ENCODE data around the gene TRMT2A. TPM values are rescaled to one million over a fixed set of nuclear protein-coding genes. Genes with fewer than 3 reads are reported as not detected.

TRMT2A gene
- total RNA-seq, 1 experiment from 2014 or later: 50.4 TPM

DNA sequence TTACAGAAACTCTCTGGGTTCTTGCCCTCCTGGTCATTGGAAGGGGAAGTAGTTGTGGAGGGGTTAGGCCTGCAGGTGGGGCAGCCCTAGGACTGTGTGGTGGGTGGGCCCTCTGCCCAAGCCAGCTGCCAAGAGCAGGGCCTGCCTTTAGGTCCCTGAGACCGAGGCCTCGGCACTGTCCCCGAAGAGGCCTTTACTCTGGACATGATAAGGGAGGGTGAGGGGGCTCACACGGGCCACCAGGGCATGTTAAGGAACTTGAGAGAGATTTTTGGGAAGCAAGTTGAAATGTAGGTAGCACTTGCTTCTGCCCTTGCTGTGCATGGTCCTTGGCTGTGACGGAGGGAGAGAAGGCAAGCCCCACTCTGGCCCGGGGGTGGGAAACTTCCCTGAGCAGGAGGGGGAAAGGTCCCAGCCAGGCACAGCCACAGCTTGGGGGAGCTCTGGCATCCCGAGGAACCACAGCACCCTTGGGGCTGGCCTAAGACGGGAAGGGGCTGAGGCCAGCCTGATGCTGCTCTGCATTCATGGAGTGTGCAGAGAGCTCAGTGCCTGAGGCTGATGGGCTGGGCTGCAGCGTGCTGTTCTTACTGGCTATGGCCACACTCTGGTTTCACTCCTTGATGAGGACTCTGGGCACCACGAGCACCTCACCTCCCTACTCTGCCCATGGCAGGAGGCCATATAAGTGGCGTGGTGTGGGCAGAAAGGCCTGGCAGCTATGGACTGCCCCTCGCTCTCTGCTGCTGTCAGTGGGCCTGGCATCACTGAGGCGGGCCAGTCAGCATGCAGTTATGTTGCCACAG lies 8.9 kb downstream of the TRMT2A start:
- DNase-seq (ENCODE audit: low read depth): no peak

DNA sequence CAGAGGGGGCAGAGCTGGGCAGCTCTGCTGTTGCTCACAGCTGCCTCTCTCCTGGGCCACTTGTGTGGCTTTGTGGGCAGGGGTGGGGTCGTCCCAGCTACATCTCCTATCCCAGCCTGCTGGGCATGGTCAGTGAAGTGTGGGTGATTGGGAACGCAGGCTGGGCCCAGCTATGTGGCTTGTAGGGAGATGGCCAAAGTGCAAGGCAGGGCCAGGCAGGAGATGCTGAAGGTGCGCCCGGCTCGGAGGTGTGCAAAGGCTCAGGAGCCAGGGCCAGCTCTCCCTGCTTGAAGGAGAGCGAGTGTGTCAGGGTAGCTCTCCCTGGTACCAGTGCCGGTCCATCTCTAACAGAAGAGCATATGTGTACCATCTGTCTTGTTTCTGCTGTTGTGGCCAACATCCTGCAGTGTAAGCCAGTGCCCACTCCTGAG lies 9.5 kb downstream of the TRMT2A start:
- no peak for DNase-seq (ENCODE audit: low read depth)

- no peak for DNase-seq (ENCODE audit: low read depth)
Measured at GRCh38 chr22:20106849-20107237, 10.2 kb downstream of the TRMT2A start.

GRCh38 chr22:20106205-20106848 lies 10.7 kb downstream of the TRMT2A start:
- peak; percentile 51 for DNase-seq (ENCODE audit: low read depth)

DNA sequence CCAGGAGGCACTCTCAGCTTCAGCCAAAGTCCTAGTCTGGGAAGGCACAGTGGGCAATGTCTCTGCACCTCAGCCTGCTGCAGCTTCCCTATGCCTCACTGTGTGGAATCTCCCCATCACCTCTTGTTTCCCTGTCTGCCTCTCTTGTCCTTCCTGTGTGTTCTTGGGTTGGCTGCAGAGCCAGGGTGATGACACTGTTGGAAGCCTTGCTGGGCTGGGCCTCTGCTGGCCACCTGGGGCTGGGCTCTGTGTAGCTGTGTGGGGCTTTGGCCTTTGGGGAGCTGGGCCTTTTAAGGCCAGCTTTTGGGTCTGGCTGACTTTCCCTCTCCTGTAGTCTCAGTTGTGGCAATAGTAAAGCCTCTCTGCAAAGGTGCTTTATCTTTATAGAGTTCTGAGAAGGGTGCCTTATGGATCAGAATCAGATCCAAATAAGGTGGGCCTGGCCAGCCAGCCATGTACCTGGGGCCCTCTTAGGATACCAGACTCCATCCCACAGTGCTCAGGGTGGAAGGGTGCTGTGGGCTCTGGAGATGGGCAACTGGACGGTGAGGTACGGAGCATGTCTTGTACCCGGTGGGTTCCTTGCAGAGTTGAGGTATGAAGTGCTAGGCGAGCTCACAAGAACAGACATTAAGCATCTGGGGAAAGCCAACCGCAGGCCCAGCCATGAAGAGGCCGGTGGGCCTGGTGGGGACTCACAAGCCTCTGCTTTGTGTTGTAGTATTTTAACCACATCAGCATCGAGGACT lies 11.4 kb downstream of the TRMT2A start:
- DNase-seq (ENCODE audit: low read depth): no peak

- no peak for DNase-seq (ENCODE audit: low read depth)
Measured at GRCh38 chr22:20102203-20102780, 14.7 kb downstream of the TRMT2A start.

DNA sequence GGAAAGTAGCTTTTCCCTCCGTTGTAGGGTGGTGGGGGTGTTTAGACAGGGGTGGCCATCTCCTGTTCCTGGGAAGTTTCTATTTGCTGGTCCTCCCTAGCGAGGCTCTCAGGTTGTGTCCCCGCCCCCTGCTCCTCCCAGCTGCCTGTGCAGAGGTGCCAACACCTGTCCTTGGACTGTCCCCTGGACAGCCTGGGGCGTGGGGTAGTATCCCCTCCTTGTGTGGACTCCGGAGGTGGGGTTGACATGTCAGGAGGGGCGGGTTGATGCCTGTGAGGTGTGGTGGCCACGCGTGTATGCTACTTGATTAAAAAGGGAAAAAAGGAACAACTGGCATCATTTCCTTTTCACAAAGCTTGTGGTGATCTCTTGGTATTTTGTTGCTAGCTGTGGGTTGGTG lies 15.4 kb downstream of the TRMT2A start:
- no peak for DNase-seq (ENCODE audit: low read depth)

- no peak for DNase-seq (ENCODE audit: low read depth)
Measured at GRCh38 chr22:20099099-20099711, 17.8 kb downstream of the TRMT2A start.

- no peak for DNase-seq (ENCODE audit: low read depth)
Measured at GRCh38 chr22:20096574-20097420, 20.2 kb downstream of the TRMT2A start.

GRCh38 chr22:20095521-20095920 lies 21.5 kb downstream of the TRMT2A start:
- DNase-seq (ENCODE audit: low read depth): no peak

DNA sequence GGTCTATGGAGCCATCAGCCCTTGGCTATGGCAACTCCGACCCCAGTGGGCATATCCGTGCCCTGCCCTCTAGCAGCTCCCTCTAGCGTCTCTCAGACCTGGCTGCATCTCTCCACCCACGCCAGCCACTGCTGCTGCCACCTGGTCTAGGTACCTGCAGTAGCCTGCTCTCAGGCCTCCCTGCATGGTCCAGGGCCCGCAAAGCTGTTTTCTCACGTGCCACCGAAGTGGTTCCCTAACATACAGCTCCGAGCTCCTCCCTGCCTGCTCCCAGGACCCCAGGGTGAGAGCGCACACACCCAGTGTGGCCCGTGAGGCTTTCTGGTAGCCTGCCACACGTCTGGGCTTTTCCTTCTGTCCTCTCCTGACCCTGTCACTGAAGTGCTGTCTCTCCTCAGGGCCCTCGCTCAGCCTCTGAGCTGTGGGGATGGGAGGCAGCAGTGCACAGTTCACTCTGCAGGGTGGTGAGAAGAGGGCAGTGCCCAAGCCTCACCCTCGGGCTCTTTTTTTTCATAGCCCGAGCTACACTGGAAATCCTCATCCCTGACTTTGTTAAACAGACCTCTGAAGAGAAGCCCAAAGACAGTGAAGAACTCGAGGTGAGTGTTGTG lies 22.7 kb downstream of the TRMT2A start:
- no peak for DNase-seq (ENCODE audit: low read depth)

GRCh38 chr22:20093418-20094196 lies 23.4 kb downstream of the TRMT2A start:
- no peak for DNase-seq (ENCODE audit: low read depth)

DNA sequence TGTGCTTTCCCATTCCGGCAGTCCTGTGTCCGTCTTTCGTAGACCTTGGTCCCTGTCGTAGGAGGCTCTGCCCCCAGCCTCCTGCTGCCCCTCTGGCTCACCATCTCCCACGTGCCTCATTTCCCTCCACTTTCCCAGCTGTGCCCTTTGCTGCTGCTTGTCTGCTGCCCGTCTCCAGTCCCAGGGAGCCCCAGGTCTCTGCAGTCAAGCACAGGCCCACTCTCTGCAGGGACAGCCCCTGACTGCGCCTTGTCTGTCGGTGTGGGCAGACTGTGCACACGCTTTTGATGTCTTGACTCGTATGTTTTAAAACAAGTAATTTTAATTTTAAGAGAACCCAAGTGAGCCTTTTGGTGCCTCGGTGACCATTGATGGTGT lies 24.6 kb downstream of the TRMT2A start:
- no peak for DNase-seq (ENCODE audit: low read depth)

DNA sequence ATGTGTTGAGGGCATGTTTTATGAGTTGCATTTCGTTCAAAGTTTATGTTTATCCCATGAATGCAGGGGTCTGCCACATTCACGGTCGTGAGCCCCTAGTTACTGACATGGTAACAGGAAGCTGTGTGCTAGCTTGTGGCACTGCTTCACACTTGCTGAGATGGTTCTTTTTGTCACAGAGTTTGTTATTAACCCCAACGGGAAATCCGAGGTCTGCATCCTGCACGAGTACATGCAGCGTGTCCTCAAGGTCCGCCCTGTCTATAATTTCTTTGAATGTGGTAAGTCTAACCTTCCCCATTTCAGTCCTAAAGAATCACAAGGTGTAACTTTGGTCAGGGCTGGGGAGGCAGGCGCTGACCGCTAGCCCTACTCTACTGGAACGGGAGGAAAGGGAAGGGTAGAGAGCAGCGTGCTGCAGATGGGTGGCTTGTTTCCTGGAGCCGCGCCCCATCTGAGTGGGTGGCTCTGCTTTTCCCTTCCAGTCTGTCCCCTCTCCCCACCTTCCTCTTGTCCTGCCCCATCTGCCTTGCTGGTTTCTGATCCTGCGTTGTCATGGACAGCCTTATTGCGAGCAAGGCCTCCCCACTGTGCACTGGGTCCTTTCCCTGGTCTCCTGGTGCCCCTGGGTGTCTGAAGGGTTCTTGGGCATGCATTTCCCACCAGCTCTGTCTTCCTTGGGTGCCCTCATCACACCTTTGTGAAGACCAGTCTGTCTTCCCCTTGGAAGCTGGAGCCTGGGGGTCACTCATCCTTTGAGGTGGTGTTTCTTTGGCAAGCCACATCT lies 25.1 kb downstream of the TRMT2A start:
- no peak for DNase-seq (ENCODE audit: low read depth)

DNA sequence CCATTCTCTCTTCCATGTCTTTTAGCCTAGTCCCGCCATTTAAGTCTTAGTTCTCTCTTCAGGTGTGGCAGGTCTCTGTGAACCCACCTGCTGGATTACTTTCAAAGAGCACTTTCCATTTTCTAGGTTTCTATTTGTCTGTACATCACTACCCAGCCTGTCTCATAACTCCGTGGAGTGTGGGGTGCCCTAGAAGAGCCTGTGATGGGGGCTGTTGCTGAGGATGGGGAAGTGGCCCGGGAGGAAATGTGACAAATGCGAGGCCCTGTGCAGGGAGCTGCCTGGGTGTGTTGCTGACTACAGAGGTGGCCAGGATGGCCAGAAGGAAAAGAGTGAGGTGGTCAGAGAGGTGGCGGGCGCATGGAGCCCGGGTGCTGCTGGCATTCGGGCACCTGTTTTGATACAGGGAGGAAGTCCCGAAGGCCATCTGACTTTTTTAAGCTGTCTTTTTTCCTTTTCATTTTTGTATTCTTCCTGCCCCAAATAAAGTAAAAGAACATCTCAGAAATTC lies 26.2 kb downstream of the TRMT2A start:
- DNase-seq (ENCODE audit: low read depth): no peak

DNA sequence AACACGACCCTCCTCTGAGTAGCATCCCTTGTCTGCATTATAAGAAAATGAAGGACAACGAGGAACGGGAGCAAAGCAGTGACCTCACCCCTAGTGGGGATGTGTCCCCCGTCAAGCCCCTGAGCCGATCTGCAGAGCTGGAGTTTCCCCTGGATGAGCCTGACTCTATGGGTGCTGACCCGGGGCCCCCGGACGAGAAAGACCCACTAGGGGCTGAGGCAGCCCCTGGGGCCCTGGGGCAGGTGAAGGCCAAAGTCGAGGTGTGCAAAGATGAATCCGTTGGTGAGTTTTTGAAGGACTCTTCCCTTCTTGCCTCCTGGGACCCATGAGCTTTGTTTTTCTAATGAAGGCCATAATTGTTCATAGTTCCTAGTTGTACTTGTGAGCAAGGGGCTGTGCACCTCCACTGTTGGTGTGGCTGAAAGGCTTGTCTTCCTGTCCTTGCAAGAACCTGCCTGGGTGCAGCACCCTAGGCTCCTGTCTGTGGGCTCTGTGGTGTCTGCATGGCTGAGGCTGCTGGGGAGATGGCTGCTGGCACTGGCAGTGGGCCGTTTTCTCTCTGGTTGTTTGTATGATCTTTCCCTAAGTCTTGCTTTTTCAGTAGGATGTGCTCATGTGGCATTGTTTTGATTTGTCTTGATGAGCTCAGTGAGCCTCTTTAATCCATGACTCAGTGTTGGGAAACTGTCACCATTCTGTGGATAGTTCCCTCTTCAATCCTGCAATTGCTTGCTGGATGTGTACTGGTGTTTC lies 26.9 kb downstream of the TRMT2A start:
- peak; percentile 49 for DNase-seq (ENCODE audit: low read depth)

- DNase-seq (ENCODE audit: low read depth): no peak
Measured at GRCh38 chr22:20089226-20089976, 27.6 kb downstream of the TRMT2A start.
